Hepatocyte (in vitro differentiated cells): ENCODE measurements around the gene SLC6A7.

ENCODE experiments used
- CTCF ChIP-seq: fragments of 200-600 bp; sonication (generic); IDR thresholded peaks from 2 replicates; pipeline ENCODE4 v1.5.1; 2016; ENCODE audit warnings: antibody characterized with exemption, mild to moderate bottlenecking; ENCODE audit not compliant: poor library complexity
- EZH2 ChIP-seq: fragments of 200-600 bp; sonication (generic); IDR thresholded peaks from 2 replicates; pipeline ENCODE4 v1.6.1; 2016; ENCODE audit warnings: antibody characterized with exemption, mild to moderate bottlenecking, borderline replicate concordance
- EZH2phosphoT487 ChIP-seq: fragments of 200-600 bp; sonication (generic); IDR thresholded peaks from one replicate; pipeline ENCODE4 v1.6.1; 2018; ENCODE audit warnings: antibody characterized with exemption, mild to moderate bottlenecking, low read depth, moderate library complexity; ENCODE audit not compliant: unreplicated experiment, severe bottlenecking

- TF ChIP-seq CTCF (no peak), EZH2 (no peak), EZH2phosphoT487 (no peak)
Measured at GRCh38 chr5:150208187-150209098, 18.6 kb downstream of the SLC6A7 start.
